ENCODE data around the gene UBLCP1.

DNA sequence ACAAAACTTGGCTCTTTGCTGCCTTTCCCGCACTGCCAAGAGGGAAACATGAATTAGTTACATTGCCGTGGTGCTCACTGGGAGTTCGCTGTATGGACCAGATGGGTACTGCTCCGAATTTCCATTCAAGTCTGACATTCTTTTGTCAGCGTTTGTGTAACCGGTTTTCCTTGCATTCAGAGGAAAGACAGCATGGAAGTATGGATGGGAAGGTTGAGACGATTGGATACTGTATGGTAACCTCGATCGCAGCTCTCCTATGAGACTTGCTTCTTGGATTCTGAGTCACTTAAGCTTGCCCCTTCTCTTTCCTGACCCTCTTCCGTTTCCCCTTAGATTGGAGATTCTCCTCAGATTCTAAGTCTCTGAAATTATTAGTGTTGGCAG lies 625 bp upstream of the UBLCP1 start:
- TF ChIP-seq, protein P1, sequence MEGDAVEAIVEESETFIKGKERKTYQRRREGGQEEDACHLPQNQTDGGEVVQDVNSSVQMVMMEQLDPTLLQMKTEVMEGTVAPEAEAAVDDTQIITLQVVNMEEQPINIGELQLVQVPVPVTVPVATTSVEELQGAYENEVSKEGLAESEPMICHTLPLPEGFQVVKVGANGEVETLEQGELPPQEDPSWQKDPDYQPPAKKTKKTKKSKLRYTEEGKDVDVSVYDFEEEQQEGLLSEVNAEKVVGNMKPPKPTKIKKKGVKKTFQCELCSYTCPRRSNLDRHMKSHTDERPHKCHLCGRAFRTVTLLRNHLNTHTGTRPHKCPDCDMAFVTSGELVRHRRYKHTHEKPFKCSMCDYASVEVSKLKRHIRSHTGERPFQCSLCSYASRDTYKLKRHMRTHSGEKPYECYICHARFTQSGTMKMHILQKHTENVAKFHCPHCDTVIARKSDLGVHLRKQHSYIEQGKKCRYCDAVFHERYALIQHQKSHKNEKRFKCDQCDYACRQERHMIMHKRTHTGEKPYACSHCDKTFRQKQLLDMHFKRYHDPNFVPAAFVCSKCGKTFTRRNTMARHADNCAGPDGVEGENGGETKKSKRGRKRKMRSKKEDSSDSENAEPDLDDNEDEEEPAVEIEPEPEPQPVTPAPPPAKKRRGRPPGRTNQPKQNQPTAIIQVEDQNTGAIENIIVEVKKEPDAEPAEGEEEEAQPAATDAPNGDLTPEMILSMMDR (IDR thresholded peaks at IDR 0.05), result no peak
- no peak for TF ChIP-seq POLR2A (IDR thresholded peaks at IDR 0.05)
